Caco-2 (cell line): ENCODE measurements around the gene ETFA. TPM values are rescaled to one million over a fixed set of nuclear protein-coding genes. Genes with fewer than 3 reads are reported as not detected.

Experiments used
- BruUV-seq: library from RNA; stranded (reverse); fragments of 400-500 nt; replicated peaks from 2 replicates; lab custom pipeline; 2021; lab: Mats Ljungman, UMichigan
- CTCF ChIA-PET: fragments of 300-600 bp; sonication (Branson Sonifier 250); formaldehyde crosslinking; loops from one replicate; lab custom pipeline; 2022; ENCODE audit warnings: antibody characterized with exemption; lab: Charles Lee
- POLR2A ChIA-PET: fragments of 300-600 bp; sonication (Branson Sonifier 250); formaldehyde crosslinking; loops from one replicate; lab custom pipeline; 2022; ENCODE audit warnings: antibody characterized with exemption; lab: Charles Lee
- DNase-seq, 2 experiments: peaks; one replicate each; pipeline versions ENCODE4 v3.0.0 to v3.0.0-alpha.2; 2020 to 2022
- H3K27me3 ChIP-seq: replicated peaks from 2 replicates; pipeline ENCODE4 v1.6.0; 2011; ENCODE audit warnings: low read length; ENCODE audit not compliant: control insufficient read depth, insufficient read depth
- H3K36me3 ChIP-seq: 2 replicates; pipeline ENCODE4 v1.5.1; 2011; ENCODE audit warnings: low read length; ENCODE audit not compliant: control insufficient read depth, insufficient read depth
- H3K4me1 ChIP-seq: fragments of 250-450 bp; sonication (Bioruptor Pico); 2 replicates; pipeline ENCODE4 v1.5.1; 2020; ENCODE audit warnings: mild to moderate bottlenecking
- H3K4me3 ChIP-seq: 2 replicates; pipeline ENCODE4 v1.5.1; 2011; ENCODE audit warnings: low read depth, mild to moderate bottlenecking, control low read depth, low read length
- H3K9me3 ChIP-seq: fragments of 250-450 bp; sonication (Bioruptor Pico); 2 replicates; pipeline ENCODE4 v1.5.1; 2020; ENCODE audit warnings: mild to moderate bottlenecking, moderate library complexity
- H3K27ac Mint-ChIP-seq: one replicate; pipeline ENCODE4 v1.8.0; 2022; ENCODE audit warnings: mixed read lengths; ENCODE audit not compliant: unreplicated experiment
- H3K27me3 Mint-ChIP-seq: one replicate; pipeline ENCODE4 v1.8.0; 2022; ENCODE audit warnings: mixed read lengths; ENCODE audit not compliant: insufficient read depth, unreplicated experiment
- H3K36me3 Mint-ChIP-seq: one replicate; pipeline ENCODE4 v1.8.0; 2022; ENCODE audit warnings: mild to moderate bottlenecking, mixed read lengths; ENCODE audit not compliant: insufficient read depth, unreplicated experiment
- H3K4me1 Mint-ChIP-seq: one replicate; pipeline ENCODE4 v1.8.0; 2022; ENCODE audit warnings: low read depth, mixed read lengths; ENCODE audit not compliant: unreplicated experiment
- H3K4me3 Mint-ChIP-seq: one replicate; pipeline ENCODE4 v1.8.0; 2022; ENCODE audit warnings: mild to moderate bottlenecking, moderate library complexity, mixed read lengths; ENCODE audit not compliant: unreplicated experiment
- H3K9me3 Mint-ChIP-seq: one replicate; pipeline ENCODE4 v1.8.0; 2022; ENCODE audit warnings: mixed read lengths; ENCODE audit not compliant: unreplicated experiment
- intact Hi-C: fragments of 100-400 bp; cut with micrococcal nuclease; formaldehyde crosslinking; loops from one replicate; pipeline ENCODE4 v1.10.0; 2022; ENCODE audit not compliant: unreplicated experiment
- total RNA-seq: library from RNA; stranded (reverse); gene quantifications from 2 replicates; pipeline ENCODE4 v1.2.3, GENCODE V29; 2022
- TF ChIP-seq, protein P1 (sequence below), 2 experiments: fragments of 200-600 bp in 1 of 2; IDR thresholded peaks; 1 replicate in 1 of 2; 2 replicates in 1 of 2; pipeline versions ENCODE4 v1.5.1 to v1.8.0; 2011 to 2022; ENCODE audit warnings: antibody characterized with exemption in 1 of 2, control low read depth in 1 of 2, inconsistent platforms in 1 of 2, low read depth in 1 of 2, low read length in 1 of 2, mild to moderate bottlenecking in 1 of 2, moderate library complexity in 1 of 2; ENCODE audit not compliant: insufficient read depth in 1 of 2, severe bottlenecking in 1 of 2, unreplicated experiment in 1 of 2

Gene ETFA
- total RNA-seq, 1 experiment from 2014 or later, result 260 TPM

DNA sequence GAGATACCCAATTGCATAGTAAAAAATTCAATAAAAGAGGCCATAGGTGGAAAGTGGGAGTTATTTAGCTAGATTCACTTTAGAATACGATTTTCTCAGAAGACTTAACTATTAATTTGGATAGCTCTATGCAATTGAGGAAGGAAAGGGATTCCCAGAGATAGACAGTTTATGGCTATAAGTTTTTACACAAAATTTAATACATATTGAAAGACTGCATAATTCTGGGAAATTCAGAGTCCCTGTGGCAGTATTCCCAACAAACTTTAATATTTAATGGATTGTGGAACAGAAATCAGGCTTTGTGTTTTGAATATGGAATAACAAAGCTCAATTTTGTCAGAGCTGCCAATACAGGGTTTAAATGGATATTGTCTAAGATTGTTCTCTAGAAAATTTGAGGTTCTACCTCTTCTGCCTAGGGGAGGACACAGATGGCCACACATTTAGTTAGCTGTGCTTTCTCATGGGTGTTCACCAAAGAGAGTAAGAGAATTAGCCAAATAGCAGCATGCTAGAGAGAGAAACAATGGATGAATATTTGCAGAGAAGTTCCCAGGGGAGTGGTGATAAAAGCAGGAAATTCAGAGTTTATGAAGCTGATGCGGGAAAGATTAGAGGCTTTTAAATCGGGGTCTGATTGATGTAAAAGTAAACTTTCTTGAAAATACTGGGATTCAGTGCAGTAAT, 33.8 kb upstream of the ETFA start:
- Mint-ChIP-seq H3K9me3 (no peaks in the 10 kb centered on the region), H3K4me1 (peaks cover 9% of the 10 kb centered on the region), H3K36me3 (peaks cover 23% of the 10 kb centered on the region), H3K4me3 (peak overlapping the region; percentile 87), H3K27me3 (no peaks in the 10 kb centered on the region), H3K27ac (peak overlapping the region; percentile 87)
- no peak for DNase-seq
- Histone ChIP-seq H3K9me3 (no peaks in the 10 kb centered on the region), H3K27me3 (no peaks in the 10 kb centered on the region), H3K4me3 (no peak overlapping the region), H3K36me3 (no peaks in the 10 kb centered on the region), H3K4me1 (peaks cover 12% of the 10 kb centered on the region)
- intact Hi-C loops, result no loop called here
- TF ChIP-seq, protein P1, sequence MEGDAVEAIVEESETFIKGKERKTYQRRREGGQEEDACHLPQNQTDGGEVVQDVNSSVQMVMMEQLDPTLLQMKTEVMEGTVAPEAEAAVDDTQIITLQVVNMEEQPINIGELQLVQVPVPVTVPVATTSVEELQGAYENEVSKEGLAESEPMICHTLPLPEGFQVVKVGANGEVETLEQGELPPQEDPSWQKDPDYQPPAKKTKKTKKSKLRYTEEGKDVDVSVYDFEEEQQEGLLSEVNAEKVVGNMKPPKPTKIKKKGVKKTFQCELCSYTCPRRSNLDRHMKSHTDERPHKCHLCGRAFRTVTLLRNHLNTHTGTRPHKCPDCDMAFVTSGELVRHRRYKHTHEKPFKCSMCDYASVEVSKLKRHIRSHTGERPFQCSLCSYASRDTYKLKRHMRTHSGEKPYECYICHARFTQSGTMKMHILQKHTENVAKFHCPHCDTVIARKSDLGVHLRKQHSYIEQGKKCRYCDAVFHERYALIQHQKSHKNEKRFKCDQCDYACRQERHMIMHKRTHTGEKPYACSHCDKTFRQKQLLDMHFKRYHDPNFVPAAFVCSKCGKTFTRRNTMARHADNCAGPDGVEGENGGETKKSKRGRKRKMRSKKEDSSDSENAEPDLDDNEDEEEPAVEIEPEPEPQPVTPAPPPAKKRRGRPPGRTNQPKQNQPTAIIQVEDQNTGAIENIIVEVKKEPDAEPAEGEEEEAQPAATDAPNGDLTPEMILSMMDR (IDR thresholded peaks at IDR 0.05; ENCODE audit: insufficient read depth in 1 of 2, low read depth in 1 of 2, low read length in 1 of 2, severe bottlenecking in 1 of 2, unreplicated experiment in 1 of 2), result no peak
- ChIA-PET POLR2A (interaction anchor here (0.6 to 2.7 kb wide), 9 partner anchors 9 to 244 kb away, joined by 3 to 29 read pairs (median 5); partner anchors contain the start of gene ISL2), CTCF (interaction anchor here (1.8 to 2.0 kb wide), 2 partner anchors 9 to 11 kb away, joined by 6 to 11 read pairs; partner anchors contain the start of gene ISL2)
- BruUV-seq, result TSS peak; percentile 31

DNA sequence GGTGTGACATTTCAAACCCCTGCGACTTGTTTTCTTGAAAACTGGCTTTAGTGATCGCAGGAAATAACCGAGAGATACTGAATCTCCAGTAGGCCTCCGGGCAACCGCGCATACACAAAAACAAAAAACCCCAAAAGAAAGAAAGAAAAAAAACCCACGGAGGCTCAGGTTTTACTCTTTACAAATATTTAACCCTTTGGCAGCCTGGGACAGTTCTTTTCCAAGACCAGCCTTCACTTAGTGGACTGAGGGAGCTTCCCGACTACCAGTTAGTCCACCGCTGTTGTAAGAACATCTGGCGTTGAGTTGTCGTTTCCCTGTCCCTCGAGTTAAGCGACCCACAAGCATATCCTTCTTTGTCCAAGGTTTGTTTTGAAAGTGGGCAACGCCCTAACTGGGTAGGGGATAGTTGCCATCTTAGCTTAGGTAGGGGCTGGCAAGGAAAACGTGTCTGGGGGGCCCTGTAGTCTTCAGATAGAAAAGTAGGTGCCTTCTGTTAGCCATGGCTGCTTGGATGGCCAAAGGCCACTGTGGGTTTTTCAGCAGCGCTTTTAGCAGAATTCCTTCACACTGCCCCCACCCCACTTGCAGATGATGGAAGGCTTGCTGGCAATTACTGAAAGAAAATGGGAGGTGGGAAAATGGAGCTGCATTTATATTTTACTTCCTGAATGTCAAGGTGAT, 32.2 kb upstream of the ETFA start:
- H3K9me3 Mint-ChIP-seq, result no peaks in the 10 kb centered on the region
- intact Hi-C loops, result no loop called here
- peaks cover 17% of the 10 kb centered on the region for H3K4me1 Mint-ChIP-seq
- H3K4me3 ChIP-seq, result no peak overlapping the region
- POLR2A ChIA-PET, result no interaction called here
- no peak overlapping the region for H3K27ac Mint-ChIP-seq
- no TSS peak for BruUV-seq
- H3K4me1 ChIP-seq, result peaks cover 15% of the 10 kb centered on the region
- no peaks in the 10 kb centered on the region for H3K36me3 ChIP-seq
- no peaks in the 10 kb centered on the region for H3K27me3 Mint-ChIP-seq
- no peaks in the 10 kb centered on the region for H3K27me3 ChIP-seq
- H3K4me3 Mint-ChIP-seq, result no peak overlapping the region
- no peaks in the 10 kb centered on the region for H3K9me3 ChIP-seq
- TF ChIP-seq, protein P1 (IDR thresholded peaks at IDR 0.05; ENCODE audit: insufficient read depth in 1 of 2, low read depth in 1 of 2, low read length in 1 of 2, severe bottlenecking in 1 of 2, unreplicated experiment in 1 of 2), result no peak
- peaks cover 34% of the 10 kb centered on the region for H3K36me3 Mint-ChIP-seq
- CTCF ChIA-PET, result no interaction called here
- no peak for DNase-seq

DNA sequence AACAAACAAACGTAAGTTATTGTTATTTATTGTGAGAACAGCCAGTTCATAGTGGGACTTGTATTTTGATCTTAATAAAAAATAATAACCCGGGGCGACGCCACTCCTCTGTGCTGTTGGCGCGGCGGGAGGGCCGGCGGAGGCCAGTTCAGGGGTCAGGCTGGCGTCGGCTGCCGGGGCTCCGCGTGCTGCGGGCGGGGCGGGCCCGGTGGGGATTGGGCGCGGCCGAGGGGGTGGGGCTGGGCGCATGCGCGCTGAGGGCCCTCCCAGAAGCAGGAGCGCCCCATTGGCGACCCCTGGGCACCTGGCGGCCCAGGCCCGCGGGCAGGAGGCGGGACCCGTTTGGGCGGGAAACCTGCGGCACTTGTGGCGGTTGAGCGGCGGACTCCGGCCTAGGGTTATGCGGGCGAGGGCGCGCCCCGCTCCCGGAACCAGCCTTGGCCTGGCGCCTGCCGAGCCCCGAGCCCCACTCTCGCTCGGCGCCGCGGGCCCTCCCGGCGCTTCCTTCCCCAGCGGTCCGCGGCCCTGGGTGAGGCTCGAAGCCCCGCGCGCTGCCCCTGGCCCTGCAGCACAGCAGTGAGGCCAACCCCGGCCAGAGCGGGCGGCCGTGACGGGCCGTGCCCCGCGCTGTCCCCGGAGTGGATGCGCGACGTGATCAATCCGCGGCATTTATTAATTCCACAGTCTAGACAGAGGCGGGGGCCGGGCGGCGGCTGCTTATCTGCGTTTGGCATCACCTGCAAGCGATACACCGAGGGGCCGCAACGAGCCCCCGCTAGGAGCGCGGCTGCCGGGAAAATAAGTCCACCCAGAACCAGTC, 31.3 kb upstream of the ETFA start:
- Histone ChIP-seq H3K27me3 (no peaks in the 10 kb centered on the region), H3K4me1 (peaks cover 15% of the 10 kb centered on the region), H3K4me3 (no peak overlapping the region), H3K36me3 (no peaks in the 10 kb centered on the region), H3K9me3 (no peaks in the 10 kb centered on the region)
- Mint-ChIP-seq H3K4me1 (peaks cover 19% of the 10 kb centered on the region), H3K4me3 (no peak overlapping the region), H3K9me3 (no peaks in the 10 kb centered on the region), H3K27ac (no peak overlapping the region), H3K27me3 (no peaks in the 10 kb centered on the region), H3K36me3 (peaks cover 35% of the 10 kb centered on the region)
- DNase-seq, result no peak
- POLR2A ChIA-PET, result no interaction called here
- no TSS peak for BruUV-seq
- TF ChIP-seq, protein P1 (IDR thresholded peaks at IDR 0.05; ENCODE audit: insufficient read depth in 1 of 2, low read depth in 1 of 2, low read length in 1 of 2, severe bottlenecking in 1 of 2, unreplicated experiment in 1 of 2), result no peak
- intact Hi-C loops, result no loop called here
- CTCF ChIA-PET, result interaction anchor here (0.7 kb wide), 1 partner anchor 16 kb away, joined by 3 read pairs; no protein-coding TSS in a partner anchor
